OCI-LY3 (cell line): Measurements from ENCODE around the gene PCSK6.

Experiments used
- H2AFZ ChIP-seq: fragments of 200-600, 300-600 bp; shearing (Covaris generic); 2 replicates; pipeline ENCODE4 v1.6.0; 2014; ENCODE audit warnings: antibody characterized with exemption, low read depth, low read length
- H3K27ac ChIP-seq: fragments of 200-600, 300-600 bp; sonication (generic); 2 replicates; pipeline ENCODE4 v1.5.1; 2014; ENCODE audit warnings: mild to moderate bottlenecking, low read length, moderate library complexity, mixed read lengths
- H3K27me3 ChIP-seq: fragments of 200-600, 300-600 bp; sonication (generic); 2 replicates; pipeline ENCODE4 v1.6.1; 2014; ENCODE audit warnings: low read depth, low read length, mixed read lengths
- H3K36me3 ChIP-seq: fragments of 200-600, 300-600 bp; sonication (generic); replicated peaks from 2 replicates; pipeline ENCODE3; 2014; ENCODE audit warnings: low read depth, low read length, mixed read lengths
- H3K4me1 ChIP-seq: fragments of 300-600, 200-600 bp; sonication (generic); 2 replicates; pipeline ENCODE4 v1.6.1; 2014; ENCODE audit warnings: low read length, mixed read lengths
- H3K4me2 ChIP-seq: fragments of 200-600, 300-600 bp; sonication (generic); 2 replicates; pipeline ENCODE4 v1.6.1; 2014; ENCODE audit warnings: low read length, mixed read lengths
- H3K4me3 ChIP-seq: fragments of 300-600, 200-600 bp; sonication (generic); 2 replicates; pipeline ENCODE4 v1.5.1; 2014; ENCODE audit warnings: antibody characterized with exemption, mild to moderate bottlenecking, low read length, moderate library complexity
- H3K79me2 ChIP-seq: fragments of 300-600, 200-600 bp; shearing (Covaris generic); 2 replicates; pipeline ENCODE4 v1.6.1; 2014; ENCODE audit warnings: mild to moderate bottlenecking, low read length, mixed read lengths
- H3K9ac ChIP-seq: fragments of 300-600, 200-600 bp; shearing (Covaris generic); 2 replicates; pipeline ENCODE4 v1.6.0; 2014; ENCODE audit warnings: mild to moderate bottlenecking, low read length, moderate library complexity
- H3K9me3 ChIP-seq: fragments of 200-600, 300-600 bp; shearing (Covaris generic); 2 replicates; pipeline ENCODE4 v1.6.1; 2014; ENCODE audit warnings: low read length, mixed read lengths; ENCODE audit not compliant: insufficient read depth
- H4K20me1 ChIP-seq: fragments of 200-600, 300-600 bp; sonication (generic); 2 replicates; pipeline ENCODE4 v1.6.1; 2016; ENCODE audit warnings: low read length, mixed read lengths; ENCODE audit not compliant: insufficient read depth
- CTCF ChIP-seq: fragments of 200-600, 300-600 bp; sonication (generic); IDR thresholded peaks from 2 replicates; pipeline ENCODE4 v1.5.1; 2014; ENCODE audit warnings: antibody characterized with exemption, low read length, low read depth
- EZH2phosphoT487 ChIP-seq: fragments of 200-600 bp; shearing (Covaris generic); IDR thresholded peaks from 2 replicates; pipeline ENCODE4 v1.6.1; 2018; ENCODE audit warnings: antibody characterized with exemption, mixed run types, low read depth

Gene PCSK6

GRCh38 chr15:101266034-101266433 is 223.5 kb downstream of the PCSK6 start:
- Histone ChIP-seq H3K4me2 (no peak overlapping the region), H3K27me3 (peaks cover 6% of the 10 kb centered on the region; the same call in 1 of the 2 replicates), H3K4me3 (no peak overlapping the region), H3K27ac (no peak overlapping the region), H3K4me1 (peaks cover 4% of the 10 kb centered on the region; the same call in 1 of the 2 replicates), H2AFZ (no peak overlapping the region), H3K79me2 (no peaks in the 10 kb centered on the region), H3K9ac (no peak overlapping the region), H3K36me3 (peaks cover 16% of the 10 kb centered on the region), H4K20me1 (no peaks in the 10 kb centered on the region), H3K9me3 (no peaks in the 10 kb centered on the region)
- TF ChIP-seq EZH2phosphoT487, result no peak
- TF ChIP-seq CTCF, result no peak

- TF ChIP-seq CTCF, result no peak
- TF ChIP-seq EZH2phosphoT487, result no peak
- H3K79me2 ChIP-seq, result no peaks in the 10 kb centered on the region
These were observed 224.4 kb downstream of the PCSK6 start for GRCh38 chr15:101264911-101265641.

GRCh38 chr15:101264011-101264410 is 225.5 kb downstream of the PCSK6 start:
- peaks cover 21% of the 10 kb centered on the region for H3K27me3 ChIP-seq
- no peak overlapping the region for H3K4me2 ChIP-seq
- H3K9me3 ChIP-seq, result no peaks in the 10 kb centered on the region
- H4K20me1 ChIP-seq, result no peaks in the 10 kb centered on the region
- no peak overlapping the region for H2AFZ ChIP-seq
- H3K9ac ChIP-seq, result no peak overlapping the region
- H3K4me1 ChIP-seq, result peaks cover 4% of the 10 kb centered on the region; the same call in 1 of the 2 replicates
- H3K36me3 ChIP-seq, result no peaks in the 10 kb centered on the region
- H3K27ac ChIP-seq, result no peak overlapping the region
- no peaks in the 10 kb centered on the region for H3K79me2 ChIP-seq
- TF ChIP-seq EZH2phosphoT487, result no peak
- no peak for TF ChIP-seq CTCF
- H3K4me3 ChIP-seq, result no peak overlapping the region

More at GRCh38 chr15:101264911-101265641, 224.4 kb downstream of the PCSK6 start:
- Histone ChIP-seq H3K9me3 (no peaks in the 10 kb centered on the region), H3K27ac (no peak overlapping the region), H3K4me3 (no peak overlapping the region), H3K27me3 (peaks cover 14% of the 10 kb centered on the region), H2AFZ (no peak overlapping the region), H3K9ac (no peak overlapping the region), H4K20me1 (no peaks in the 10 kb centered on the region), H3K4me2 (no peak overlapping the region), H3K4me1 (peaks cover 4% of the 10 kb centered on the region; the same call in 1 of the 2 replicates), H3K36me3 (peaks cover 9% of the 10 kb centered on the region)

GRCh38 chr15:101262551-101262950 is 227.0 kb downstream of the PCSK6 start:
- Histone ChIP-seq H3K4me3 (no peak overlapping the region), H3K9ac (no peak overlapping the region), H2AFZ (no peak overlapping the region), H3K4me1 (peaks cover 4% of the 10 kb centered on the region; the same call in 1 of the 2 replicates), H3K36me3 (no peaks in the 10 kb centered on the region), H4K20me1 (no peaks in the 10 kb centered on the region), H3K27ac (no peak overlapping the region), H3K79me2 (no peaks in the 10 kb centered on the region), H3K9me3 (no peaks in the 10 kb centered on the region), H3K27me3 (peaks cover 29% of the 10 kb centered on the region), H3K4me2 (no peak overlapping the region)
- no peak for TF ChIP-seq EZH2phosphoT487
- TF ChIP-seq CTCF, result no peak
